HPDE6-E6E7 (cell line): Measurements from ENCODE around the gene IGSF6.
A peak's percentile ranks its signal among the peaks of the same experiment; 100 is the strongest.
"Not testable (repeated sequence)": the region's sequence is repeated elsewhere in the genome, so short reads cannot be mapped to it uniquely, and the experiment has no call there.

Experiments
- DNase-seq: peaks from one replicate; pipeline ENCODE4 v3.0.0; 2011; ENCODE audit warnings: missing footprints; ENCODE audit errors: extremely low spot score

IGSF6 gene

DNA sequence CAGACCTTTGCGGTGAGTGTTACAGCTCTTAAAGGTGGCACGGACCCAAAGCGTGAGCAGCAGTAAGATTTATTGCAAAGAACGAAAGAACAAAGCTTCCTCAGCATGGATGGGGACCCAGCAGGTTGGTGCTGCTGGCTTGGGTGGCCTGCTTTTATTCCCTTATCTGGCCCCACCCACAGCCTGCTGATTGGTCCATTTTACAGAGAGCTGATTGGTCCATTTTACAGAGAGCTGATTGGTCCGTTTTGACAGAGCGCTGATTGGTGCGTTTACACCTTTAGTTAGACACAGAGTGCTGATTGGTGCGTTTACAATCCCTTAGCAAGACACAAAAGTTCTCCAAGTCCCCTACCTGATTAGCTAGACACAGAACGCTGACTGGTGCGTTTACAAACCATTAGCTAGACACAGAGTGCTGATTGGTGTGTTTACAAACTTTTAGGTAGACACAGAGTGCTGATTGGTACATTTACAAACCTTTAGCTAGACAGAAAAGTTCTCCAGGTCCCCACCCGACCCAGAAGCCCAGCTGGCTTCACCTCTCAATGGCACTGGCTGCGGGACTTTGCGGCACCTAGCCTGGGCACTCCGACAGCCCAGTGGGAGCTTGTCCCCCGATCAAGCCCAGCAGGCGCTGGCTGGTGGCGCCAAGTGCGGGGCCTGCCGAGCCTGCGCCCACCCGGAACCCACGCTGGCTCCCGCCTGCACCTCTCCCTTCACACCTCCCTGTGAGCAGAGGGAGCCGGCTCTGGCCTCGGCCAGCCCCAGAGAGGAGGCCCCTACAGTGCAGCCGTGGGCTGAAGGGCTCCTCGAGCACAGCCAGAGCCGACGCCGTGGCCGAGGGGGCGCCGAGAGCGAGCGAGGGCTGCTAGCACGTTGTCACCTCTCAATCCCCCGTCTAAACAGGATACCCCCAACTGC, 22.5 kb downstream of the IGSF6 start:
- not testable (repeated sequence) for DNase-seq

DNA sequence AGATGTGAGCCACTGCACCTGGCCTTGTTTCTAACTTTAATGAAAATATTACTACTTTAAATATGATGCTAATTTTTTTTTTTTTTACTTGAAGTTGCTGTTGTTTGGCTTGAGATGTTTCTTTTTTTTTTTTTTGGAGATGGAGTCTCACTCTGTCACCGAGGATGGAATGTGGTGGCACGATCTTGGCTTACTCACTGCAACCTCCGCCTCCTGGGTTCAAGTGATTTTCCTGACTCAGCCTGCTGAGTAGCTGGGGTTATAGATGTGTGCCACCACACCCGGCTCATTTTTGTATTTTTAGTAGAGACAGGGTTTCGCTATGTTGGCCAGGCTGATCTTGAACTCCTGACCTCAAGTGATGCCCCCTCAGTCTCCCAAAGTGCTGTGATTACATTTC, 23.6 kb downstream of the IGSF6 start:
- DNase-seq, result no peak

DNA sequence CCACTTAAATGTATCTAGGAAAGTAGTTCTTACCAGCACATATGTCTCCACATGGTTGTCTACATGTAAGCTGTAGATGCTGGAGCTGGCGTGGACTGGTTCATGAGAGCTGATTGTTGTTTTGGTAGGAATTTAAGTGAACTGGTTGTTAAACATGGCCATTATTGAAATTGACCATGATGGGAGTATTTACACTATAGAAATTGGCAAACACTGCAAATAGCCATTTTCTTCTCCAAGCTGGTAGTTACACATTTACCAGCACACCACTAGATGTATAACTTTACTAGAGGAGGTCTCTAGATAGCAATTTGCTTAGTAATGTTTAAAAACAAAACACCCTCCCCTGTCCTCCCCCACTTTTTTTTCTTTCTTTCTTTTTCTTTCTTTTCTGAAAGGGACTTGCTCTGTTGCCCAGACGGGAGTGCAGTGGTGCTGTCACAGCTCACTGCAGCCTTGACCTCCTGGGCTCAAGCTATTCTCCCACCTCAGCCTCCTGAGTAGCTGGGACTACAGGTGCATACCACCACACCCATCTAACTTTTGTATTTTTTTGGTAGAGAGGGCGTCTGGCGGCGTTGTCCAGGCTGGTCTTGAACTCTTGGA, 24.2 kb downstream of the IGSF6 start:
- no peak for DNase-seq

DNA sequence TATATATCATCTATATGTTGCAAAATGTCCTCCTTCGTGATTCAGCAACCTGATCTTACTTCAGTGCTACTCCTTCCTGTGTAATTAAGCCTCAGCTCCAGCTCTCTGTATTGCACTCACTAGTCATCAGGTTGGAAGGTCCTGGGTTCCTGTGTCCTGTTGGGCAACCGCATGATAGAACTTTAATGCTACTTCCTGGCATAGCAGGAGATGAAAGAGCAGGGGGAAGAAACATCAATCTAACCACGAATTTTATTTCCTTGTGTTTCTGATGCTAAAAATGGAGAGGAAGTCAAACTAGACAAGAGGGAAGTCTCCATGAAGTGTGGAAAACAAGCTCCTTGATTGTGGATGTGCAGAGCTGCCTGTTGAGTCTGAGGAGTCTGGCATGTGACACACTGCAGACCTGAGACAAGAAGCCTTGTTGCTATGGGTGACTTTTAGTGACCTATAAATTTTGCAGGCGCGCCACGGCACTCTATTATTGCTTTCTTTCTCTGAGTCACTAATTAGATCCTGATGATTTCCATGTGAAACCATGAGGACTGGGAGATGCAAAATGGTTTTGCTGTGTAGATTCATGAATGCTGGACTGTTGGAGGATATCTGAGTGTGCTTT, 25.6 kb downstream of the IGSF6 start:
- DNase-seq, result peak; percentile 54

DNA sequence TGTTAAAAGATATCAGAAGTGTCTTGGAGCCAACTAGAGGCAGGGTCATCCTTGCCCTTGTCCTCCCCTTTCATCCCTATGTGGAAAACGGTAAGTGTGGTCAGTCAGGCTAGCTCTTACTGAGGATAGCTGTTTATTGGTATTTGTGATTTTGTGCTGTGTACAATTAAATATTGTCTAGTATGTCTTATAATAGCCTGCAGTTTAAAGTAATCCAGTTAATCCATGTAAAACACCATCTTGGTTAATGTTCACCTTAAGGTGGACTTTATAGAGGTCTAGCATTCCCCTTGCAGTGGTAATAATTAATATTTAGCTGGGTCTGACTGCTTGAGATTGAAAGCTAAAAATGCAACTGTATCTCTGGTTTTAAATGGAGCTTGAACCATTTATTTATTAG, 27.4 kb downstream of the IGSF6 start:
- DNase-seq, result no peak

DNA sequence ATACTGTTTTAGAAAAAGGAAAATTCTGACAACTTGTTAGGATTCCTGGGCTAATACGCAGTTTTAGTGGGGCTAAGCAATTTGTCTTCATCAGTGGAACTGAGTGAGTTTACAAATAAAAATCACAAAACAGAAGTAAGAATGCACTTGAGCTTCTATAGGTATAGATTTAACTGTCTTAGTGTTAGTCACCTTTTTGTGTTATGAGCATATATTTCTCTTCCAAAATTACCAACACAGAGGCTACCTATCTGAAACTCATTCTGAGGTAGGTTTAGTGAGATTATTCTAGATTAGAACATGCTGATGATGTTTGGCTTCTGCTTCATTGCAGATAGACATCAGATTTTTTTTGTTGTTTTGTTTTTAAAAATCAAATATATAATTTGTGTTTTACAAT, 29.9 kb downstream of the IGSF6 start:
- no peak for DNase-seq

DNA sequence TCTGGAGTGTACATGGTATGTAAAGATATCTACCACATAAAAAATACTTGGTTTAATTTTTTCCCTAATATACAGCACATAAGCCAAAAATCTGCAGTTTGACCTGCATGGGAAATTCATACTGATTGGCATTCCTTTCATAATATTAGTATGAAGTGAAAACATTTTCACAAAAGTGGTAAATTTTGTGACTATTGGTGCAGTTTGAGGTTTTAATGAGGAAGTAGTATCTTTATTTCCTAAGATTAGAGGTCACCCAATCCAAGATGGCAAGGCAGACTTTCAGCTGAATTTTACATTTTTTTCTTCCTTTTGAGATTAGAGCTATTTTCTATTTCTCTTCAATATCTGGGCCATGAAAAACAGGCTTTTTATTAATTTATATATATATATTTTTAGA, 31.8 kb downstream of the IGSF6 start:
- no peak for DNase-seq

DNA sequence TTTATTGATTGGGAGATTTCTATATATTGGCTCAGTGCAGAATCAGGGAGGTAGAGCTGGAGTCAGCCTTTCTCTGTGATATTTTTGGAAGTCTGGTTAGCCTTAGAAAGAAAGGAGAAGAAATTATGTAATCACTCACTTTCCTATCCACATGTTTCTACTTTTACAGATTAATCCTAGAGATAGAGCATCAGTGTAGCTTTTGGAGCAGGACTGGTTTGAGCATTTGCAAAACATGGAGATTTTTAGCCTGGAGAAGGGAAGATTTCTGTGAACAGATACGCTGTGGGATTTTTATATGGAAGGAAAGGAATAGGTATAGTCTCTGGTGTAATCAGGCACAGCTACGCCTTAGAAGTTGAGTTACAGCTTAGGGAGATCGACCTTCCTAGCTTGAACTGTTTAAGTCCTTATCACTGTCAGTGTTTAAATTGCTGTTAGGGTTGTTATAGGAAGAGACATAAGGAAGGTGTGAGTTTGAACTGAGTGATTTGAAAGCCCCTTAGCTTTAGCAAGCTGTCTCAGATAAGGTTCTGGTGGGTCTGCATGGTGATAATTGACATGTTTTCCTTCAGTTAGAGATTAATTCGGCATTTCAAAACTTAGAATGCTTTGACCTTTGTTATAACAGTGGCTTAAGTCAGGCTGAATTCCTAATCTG, 32.5 kb downstream of the IGSF6 start:
- no peak for DNase-seq

DNA sequence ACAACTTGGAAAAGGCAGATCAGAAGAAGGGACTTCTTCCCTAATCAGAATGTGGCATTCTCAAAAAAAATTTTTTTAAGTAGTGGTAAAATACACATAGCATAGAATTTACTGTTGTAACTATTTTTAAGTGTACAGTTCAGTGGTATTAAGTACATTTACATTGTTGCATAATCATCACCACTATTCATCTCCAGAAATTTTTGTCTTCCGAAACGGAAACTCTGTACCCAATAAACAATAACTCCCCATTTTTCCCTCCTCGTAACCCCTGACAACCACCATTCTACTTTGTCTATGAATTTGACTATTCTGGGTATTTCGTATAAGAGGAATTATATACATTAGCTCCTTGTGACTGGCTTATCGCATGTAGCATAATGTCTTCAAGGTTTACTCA, 34.1 kb downstream of the IGSF6 start:
- no peak for DNase-seq

DNA sequence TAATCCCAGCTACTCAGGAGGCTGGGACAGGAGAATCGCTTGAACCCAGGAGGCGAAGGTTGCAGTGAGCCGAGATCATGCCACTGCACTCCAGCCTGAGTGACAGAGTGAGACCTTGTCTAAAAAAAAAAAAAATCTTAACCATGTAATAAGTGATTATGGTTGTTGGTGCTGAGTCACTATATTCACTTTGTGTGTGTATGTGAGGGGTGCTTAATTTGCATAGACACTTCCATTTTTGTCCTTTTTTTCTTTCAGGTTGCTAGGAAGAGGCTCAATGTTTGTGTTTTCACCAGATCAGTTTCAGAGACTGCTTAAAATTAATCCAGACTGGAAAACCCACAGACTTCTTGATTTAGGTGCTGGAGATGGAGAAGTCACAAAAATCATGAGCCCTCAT, 34.8 kb downstream of the IGSF6 start:
- DNase-seq, result no peak

DNA sequence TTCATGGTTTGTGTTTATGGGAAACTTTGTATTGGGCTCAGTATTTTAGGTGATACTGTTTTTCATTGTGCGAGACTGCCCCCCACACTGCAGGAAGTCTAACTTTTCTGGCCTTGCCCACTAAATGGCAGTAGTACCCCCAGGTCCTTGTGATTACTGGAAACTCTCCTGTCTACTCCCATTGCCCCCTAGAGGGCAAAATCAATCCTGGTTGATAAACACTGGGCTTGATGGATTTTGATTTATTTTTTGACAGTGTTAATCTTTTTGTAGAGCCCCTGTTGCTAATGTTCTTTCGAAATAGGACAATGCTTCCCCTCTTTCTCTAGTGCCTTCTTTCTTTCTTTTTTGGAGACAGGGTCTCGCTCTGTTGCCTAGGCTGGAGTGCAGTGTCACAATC, 37.5 kb downstream of the IGSF6 start:
- no peak for DNase-seq

DNA sequence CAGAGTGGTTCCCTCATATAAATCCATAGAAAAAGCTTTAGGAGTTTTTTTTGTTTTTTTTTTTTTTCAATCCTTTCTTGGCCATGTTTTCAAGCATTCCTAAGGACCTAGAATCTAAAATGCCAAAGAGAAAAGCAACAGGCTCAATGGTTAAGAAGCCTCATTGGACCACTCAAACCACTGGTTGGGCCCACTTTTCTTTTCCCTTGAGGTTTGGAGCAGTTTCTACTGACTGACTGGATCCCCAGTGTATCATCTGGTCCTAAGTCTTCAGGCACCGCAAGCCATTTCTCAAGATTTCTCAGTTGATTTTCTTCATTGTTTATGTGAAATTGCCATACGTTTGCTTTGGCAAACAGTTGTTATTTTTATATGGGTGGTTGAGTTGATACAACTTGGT, 38.6 kb downstream of the IGSF6 start:
- no peak for DNase-seq

DNA sequence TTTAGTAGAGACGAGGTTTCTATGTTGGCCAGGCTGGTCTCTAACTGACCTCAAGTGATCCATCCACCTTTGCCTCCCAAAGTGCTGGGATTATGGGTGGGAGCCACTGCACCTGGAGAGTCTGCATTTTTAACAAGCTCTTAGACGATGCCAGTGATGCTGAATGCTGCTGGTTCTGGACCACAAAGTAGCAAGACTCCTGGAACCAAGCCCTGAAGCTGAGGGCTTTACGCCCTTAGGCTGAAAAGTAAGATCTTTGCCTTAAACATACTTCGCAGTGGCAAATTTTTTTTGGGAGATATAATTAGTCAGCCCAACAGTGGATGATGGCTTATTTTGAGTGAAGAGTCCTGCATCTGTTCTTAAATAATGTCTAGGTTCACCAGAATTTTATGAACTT, 39.0 kb downstream of the IGSF6 start:
- no peak for DNase-seq

DNA sequence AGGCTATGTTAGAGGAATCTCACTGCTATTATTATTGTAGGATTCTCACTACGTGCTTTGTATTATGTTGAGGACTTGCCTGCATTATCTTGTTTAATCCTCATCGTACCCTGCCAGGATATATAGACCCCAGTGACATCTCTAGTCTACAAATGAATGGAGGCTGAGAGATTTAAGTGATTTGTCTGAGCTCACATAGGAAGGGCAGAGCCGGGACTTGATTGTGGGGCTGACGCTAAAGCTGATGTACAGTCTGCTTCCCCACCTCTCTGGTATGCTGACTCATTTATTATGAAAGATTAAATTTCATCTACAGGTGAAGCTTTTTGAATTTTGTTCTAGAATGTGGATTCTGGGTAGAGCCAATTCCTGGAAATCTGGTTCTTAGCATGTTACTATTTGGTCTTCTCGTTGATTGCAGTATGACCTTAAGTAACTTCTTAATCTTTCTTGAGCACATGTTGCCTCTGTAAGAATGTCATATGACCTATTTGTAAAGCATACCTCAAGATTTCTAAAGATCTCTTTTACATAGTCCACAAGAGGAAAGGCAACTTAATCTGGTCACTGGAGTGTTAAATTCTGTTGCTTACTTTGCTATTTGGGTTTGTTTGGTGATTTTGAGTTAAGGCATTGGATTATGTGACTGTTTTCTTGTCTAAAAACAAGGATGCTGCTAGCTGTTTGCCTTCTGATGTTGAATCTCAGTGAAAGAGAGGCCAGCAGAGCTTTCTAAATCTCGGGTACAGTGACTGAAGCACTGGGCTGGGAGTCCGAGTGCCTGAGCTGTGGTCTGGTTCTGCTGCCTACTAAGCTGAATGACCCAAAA, 40.6 kb downstream of the IGSF6 start:
- peak; percentile 13 for DNase-seq

DNA sequence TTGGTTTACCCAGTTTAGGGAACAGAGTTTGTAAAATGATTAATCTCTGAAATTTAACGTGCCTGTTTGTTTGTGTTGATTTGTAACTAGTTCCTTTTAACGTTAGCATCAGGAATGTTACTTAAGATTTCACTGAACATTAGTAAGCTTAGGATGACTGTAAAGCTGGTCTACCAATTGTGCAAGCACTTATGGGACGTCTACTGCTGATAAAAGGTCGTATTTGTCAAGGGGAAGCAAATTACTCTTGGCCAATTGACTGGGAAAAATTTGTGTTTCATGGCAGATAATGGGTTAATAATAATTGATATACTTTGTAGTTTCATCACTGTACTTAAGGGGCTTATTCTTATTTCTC, 41.2 kb downstream of the IGSF6 start:
- peak; percentile 16 for DNase-seq

DNA sequence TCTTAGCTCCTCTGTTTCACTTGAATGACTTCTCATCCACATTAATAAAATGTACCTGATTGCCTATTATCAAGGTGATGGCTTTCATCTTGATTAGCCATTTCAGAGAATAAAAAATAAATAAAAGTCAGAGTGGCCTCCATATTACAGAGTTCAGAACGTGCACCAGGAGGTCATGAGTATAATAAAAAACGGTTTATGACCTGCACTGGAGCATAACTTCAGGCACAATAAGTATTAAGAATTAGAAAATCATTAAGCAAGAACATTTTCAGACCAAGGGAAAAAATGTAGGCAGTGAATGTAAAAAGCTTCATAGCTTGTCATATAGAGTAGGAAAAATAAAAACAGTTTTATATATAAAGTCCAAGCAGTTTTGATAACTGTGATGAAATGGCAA, 41.6 kb downstream of the IGSF6 start:
- no peak for DNase-seq

DNA sequence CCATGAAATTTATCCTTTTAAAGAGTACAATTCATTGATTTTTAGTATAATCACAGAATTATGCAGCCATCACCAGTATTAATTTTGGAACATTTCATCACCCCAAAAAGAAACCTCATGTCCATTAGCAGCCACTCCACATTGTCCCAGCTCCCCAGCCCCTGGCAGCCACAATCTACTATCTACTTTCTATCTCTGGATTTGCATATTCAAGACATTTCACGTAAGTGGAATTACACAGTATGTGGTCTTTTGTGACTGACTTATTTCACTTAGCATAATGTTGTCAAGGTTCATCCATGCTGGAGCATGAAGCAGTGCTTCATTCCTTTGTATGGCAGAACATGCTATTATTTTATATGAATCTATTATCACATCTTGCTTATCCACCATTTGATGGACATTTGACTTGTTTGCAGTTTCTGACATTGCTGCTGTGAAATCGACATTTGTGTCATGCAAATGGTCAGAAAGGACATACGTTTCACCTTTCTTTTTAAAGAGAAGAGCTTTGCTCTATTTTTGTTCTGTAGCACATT, 42.3 kb downstream of the IGSF6 start:
- no peak for DNase-seq

DNA sequence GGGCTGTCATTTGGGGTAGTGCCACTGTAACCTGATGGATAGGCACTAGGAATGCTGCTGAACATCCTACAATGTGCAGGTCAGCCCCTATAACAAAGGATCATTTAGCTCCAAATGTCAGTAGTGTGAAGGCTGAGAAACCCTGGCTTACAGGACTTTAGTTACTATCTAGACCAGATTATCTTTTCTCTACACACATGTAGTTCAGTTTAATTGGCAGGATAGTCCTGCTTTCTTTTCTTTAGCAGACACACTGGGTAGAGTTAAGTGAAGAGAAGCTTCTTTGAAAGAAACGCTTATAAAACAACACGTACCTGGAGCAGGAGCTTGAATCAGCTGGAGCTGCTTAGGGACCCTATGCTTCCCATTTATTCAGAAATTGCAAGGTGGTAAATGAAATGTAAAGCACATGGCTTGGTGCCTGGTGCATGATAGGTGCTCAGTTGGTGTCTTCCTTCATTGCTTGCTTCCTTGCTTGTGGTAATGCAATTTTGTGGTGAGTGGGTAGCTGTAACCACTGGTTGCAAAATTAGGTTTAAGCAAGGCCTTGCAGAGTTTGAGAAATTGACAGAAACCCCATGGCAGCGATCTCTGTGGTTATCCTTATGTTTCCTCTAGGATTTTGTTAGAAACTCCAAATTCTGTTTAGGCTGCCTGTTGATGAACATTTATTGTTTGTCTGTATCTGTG, 43.6 kb downstream of the IGSF6 start:
- DNase-seq, result no peak

DNA sequence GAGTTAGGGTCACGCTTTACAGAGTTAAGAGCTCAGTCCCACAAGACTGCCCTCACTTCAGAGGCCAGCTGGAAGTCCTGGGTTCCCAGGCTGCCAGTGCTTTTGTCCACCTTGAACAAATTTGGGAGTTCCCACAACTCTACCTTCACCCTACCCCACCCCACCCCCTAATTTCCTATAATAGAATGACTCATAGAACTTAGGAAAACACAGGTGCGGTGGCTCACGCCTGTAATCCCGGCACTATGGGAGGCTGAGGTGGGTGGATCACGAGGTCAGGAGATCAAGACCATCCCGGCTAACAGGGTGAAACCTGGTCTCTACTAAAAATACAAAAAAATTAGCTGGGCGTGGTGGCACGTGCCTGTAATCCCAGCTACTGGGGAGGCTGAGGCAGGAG, 46.6 kb downstream of the IGSF6 start:
- not testable (repeated sequence) for DNase-seq

DNA sequence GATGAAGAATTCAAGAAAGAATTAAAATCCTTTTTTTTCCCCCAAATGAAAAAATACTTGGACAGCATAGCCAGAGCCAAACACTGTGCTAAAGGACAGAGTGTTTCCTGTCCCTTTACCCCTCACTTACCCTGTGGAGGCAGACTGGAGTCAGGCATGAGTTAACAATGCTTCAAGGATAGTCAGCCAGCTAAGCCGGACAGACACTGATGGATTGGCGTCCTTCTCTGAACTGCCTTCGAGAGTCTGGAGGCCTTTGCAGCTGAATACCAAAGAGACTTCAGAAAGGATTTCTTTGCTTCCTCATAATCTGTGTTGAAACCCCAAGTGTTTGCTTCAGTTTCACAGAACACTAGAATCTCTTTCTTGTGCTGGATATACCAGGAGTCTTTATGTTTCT, 48.5 kb downstream of the IGSF6 start:
- DNase-seq, result no peak

DNA sequence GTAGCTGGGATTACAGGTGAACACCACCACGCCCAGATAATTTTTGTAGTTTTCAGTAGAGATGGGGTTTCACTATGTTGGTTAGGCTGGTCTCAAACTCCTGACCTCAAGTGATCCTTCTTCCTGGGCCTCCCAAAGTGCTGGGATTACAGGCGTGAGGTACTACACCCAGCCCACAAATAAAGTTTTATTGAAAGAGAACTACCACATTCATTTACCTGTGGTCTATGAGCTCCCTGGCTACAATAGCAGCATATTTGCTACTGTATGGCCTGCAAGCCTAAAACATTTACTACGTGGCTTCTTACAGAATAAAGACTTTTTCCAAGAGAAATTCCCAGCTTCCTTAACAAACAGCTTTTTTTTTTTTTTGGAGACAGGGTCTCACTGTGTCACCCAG, 49.6 kb downstream of the IGSF6 start:
- no peak for DNase-seq
